Adipocyte (in vitro differentiated cells): ENCODE measurements around the gene TRIO.
"Not testable (repeated sequence)": the region's sequence is repeated elsewhere in the genome, so short reads cannot be mapped to it uniquely, and the experiment has no call there.

Experiments used
- DNase-seq: peaks from one replicate; pipeline ENCODE4 v3.0.0-alpha.2; 2015; ENCODE audit warnings: low read depth
- H3K27me3 ChIP-seq: replicated peaks from 2 replicates; pipeline ENCODE4 v1.7.0; 2013; ENCODE audit warnings: mild to moderate bottlenecking, low read length, moderate library complexity; ENCODE audit not compliant: control insufficient read depth, insufficient read depth
- H3K36me3 ChIP-seq: 2 replicates; pipeline ENCODE4 v1.7.0; 2013; ENCODE audit warnings: low read length, mild to moderate bottlenecking, moderate library complexity; ENCODE audit not compliant: control insufficient read depth, insufficient read depth, severe bottlenecking
- H3K4me1 ChIP-seq: 2 replicates; pipeline ENCODE4 v1.7.0; 2013; ENCODE audit warnings: mild to moderate bottlenecking, low read length, moderate library complexity; ENCODE audit not compliant: control insufficient read depth, insufficient read depth
- H3K4me3 ChIP-seq: 2 replicates; pipeline ENCODE4 v1.7.0; 2013; ENCODE audit warnings: mild to moderate bottlenecking, low read length, moderate library complexity
- H3K9ac ChIP-seq: 2 replicates; pipeline ENCODE4 v1.7.0; 2013; ENCODE audit warnings: mild to moderate bottlenecking, low read length, moderate library complexity
- H3K9me3 ChIP-seq: 2 replicates; pipeline ENCODE4 v1.7.0; 2013; ENCODE audit warnings: mild to moderate bottlenecking, low read length, moderate library complexity; ENCODE audit not compliant: control insufficient read depth

Gene TRIO

DNA sequence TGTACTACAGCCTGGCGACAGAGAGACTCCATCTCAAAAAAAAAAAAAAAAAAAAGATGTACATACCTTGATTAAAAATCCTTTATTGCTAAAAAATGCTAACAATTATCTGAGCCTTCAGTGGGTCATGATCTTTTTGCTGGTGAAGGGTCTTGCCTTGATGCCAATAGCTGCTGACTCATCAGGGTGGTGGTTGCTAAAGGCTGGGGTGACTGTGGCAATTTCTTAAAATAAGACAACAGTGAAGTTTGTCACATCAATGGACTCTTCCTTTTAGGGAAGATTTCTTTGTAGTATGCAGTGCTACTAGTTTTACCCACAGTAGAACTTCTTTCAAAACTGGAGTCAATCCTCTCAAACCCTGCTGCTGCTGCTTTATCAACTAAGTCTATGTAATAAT is 404.5 kb downstream of the TRIO start:
- no peaks in the 10 kb centered on the region for H3K4me1 ChIP-seq
- no peak overlapping the region for H3K9ac ChIP-seq
- no peaks in the 10 kb centered on the region for H3K36me3 ChIP-seq
- peaks cover 34% of the 10 kb centered on the region for H3K27me3 ChIP-seq
- peaks cover 5% of the 10 kb centered on the region for H3K9me3 ChIP-seq
- no peak overlapping the region for H3K4me3 ChIP-seq
- no peak for DNase-seq

DNA sequence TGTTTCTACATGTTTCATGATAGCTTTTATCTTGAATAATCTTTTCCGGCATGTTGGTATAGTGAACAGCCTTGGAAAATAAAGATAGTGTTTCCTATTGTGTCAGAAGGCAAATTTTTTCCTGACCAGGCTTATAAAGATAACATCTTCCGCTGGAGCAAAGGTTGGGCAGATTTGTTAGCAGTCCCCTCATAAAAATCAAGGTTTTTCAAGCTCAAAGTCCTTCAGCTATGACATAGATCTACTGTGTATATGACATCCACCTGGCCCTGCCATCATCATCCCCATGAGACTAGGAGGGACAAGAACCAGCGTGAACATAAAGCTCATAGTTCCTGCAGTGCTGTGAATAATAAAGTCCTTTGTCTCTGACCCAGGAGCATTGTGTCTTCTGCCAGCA is 408.1 kb downstream of the TRIO start:
- H3K4me3 ChIP-seq, result no peak overlapping the region
- no peaks in the 10 kb centered on the region for H3K36me3 ChIP-seq
- no peak overlapping the region for H3K9ac ChIP-seq
- H3K4me1 ChIP-seq, result no peaks in the 10 kb centered on the region
- H3K27me3 ChIP-seq, result peaks cover 31% of the 10 kb centered on the region
- H3K9me3 ChIP-seq, result peaks cover 9% of the 10 kb centered on the region
- DNase-seq, result no peak

DNA sequence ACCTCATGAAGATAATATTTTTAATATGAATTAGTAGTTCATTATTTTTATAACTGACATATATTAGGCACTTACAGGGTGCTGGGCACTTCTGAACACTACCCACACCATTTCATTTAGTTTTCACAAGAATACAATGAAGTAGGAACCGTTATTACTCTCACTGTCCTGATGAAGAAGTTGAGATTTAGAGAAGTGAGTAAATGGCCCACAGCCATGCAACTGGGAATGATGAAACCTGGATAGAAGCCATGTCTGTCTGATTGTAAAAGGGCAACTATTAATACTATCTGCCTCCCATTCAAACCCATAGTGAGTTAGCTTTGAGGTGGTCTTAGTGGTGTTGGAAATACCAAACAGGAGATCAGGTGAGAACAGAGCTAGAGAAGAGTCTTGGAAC is 408.9 kb downstream of the TRIO start:
- no peaks in the 10 kb centered on the region for H3K4me1 ChIP-seq
- no peak overlapping the region for H3K4me3 ChIP-seq
- peaks cover 31% of the 10 kb centered on the region for H3K27me3 ChIP-seq
- H3K36me3 ChIP-seq, result no peaks in the 10 kb centered on the region
- peaks cover 4% of the 10 kb centered on the region for H3K9me3 ChIP-seq
- DNase-seq, result no peak
- H3K9ac ChIP-seq, result no peak overlapping the region

DNA sequence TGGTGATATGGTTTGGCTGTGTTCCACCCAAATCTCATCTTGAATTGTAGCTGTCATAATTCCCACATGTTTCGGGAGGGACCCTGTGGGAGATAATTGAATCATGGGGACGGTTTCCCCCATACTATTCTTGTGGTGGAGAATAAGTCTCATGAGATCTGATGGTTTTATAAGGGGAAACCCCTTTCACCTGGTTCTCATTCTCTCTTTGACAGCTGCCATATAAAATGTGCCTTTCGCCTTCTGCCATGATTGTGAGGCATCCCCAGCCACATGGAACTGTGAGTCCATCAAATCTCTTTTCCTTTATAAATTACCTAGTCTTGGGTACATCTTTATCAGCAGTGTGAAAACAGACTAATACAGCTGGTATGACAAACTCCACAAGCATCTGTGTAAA is 411.1 kb downstream of the TRIO start:
- not testable (repeated sequence) for DNase-seq, H3K4me1 ChIP-seq, H3K9ac ChIP-seq, H3K9me3 ChIP-seq, H3K36me3 ChIP-seq, H3K4me3 ChIP-seq
- peaks cover 33% of the 10 kb centered on the region for H3K27me3 ChIP-seq

DNA sequence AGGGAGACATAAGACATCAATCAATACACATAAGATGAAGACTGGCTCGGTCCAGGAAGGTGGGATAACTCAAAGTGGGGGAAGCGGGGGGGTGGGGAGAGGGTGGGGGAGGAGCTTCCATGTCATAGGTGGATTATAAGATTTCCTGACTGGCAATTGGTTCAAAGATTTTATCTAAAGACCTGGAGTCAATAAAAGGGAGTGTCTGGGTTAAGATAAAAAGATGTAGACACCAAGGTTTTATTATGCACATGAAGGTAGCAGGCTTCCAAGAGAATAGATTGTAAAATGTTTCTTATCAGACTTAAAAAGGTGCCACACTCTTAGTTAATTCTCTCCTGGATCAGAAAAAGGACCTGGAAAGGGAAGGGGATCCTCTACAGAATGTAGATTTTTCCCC is 412.9 kb downstream of the TRIO start:
- Histone ChIP-seq H3K36me3 (no peaks in the 10 kb centered on the region), H3K4me3 (no peak overlapping the region), H3K9me3 (peaks cover 4% of the 10 kb centered on the region), H3K27me3 (peaks cover 26% of the 10 kb centered on the region), H3K4me1 (no peaks in the 10 kb centered on the region), H3K9ac (no peak overlapping the region)
- DNase-seq, result no peak

DNA sequence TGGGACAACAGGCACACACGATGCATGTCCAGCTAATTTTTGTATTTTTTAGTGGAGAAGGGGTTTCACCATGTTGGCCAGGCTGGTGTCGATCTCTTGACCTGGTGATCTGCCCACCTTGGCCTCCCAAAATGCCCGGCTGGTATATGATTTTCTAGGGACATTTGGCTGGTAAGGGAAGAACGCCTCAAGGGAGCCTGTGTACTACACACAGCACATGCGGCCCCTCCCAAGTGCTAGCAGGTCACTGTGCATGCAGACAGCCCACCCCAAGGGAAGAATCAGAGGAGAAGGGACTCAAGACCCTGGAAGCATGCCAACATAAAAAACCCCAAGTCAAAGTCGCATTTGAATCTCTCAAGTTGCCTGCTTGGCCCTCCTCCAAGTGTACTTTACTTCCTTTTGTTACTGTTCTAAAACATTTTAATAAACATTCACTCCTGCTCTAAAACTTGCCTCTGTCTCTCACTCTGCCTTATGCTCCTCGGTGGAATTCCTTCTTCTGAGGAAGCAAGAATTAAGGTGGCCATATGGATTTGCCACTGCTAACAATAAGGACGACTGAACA is 414.1 kb downstream of the TRIO start:
- no peak for DNase-seq
- H3K4me1 ChIP-seq, result no peaks in the 10 kb centered on the region
- no peak overlapping the region for H3K4me3 ChIP-seq
- no peaks in the 10 kb centered on the region for H3K36me3 ChIP-seq
- H3K9ac ChIP-seq, result no peak overlapping the region
- H3K27me3 ChIP-seq, result peaks cover 33% of the 10 kb centered on the region
- H3K9me3 ChIP-seq, result peaks cover 4% of the 10 kb centered on the region

DNA sequence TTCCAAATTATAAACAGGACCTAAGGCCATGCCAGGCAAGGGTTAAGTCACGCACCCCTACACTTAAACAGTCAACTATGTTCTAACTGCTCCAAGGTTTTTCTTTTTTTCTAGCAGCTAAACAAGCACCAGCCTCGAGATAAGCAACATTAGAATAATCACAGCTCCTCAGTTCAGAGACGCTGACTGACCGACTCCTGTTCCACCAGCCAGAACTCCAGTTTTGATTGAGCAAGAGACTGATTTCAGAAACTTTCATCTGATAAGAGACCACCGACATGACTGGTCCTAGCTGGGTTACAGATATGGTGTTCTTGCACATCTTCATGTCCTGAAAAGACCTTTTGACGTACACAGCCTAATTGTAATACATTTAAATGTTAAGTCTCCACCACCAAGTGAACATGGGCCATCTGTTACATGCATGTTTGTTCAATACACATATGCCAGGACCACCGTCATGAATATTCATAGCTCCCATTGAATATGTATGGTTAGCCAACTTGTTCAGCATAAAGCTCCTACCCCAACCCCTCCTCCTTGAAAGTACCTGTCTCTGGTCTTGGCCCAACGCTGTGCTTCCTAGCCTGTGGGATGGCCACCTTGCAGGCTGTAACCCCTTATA is 414.8 kb downstream of the TRIO start:
- Histone ChIP-seq H3K36me3 (no peaks in the 10 kb centered on the region), H3K9ac (no peak overlapping the region), H3K4me1 (no peaks in the 10 kb centered on the region), H3K9me3 (peaks cover 4% of the 10 kb centered on the region), H3K4me3 (no peak overlapping the region), H3K27me3 (peaks cover 30% of the 10 kb centered on the region)
- DNase-seq, result no peak
